Smooth muscle cell (in vitro differentiated cells): Measurements from ENCODE around the gene SHISA6. TPM values are rescaled to one million over a fixed set of nuclear protein-coding genes. Genes with fewer than 3 reads are reported as not detected.

Experiments used
- DNase-seq: peaks from one replicate; lab custom pipeline; 2025; ENCODE audit not compliant: unreplicated experiment; lab: John Stamatoyannopoulos, UW
- H2AFZ ChIP-seq: fragments of 200-600 bp; sonication (generic); 2 replicates; pipeline ENCODE4 v1.6.0; 2016; ENCODE audit warnings: antibody characterized with exemption, low read depth, mild to moderate bottlenecking
- H3F3A ChIP-seq: fragments of 200-600 bp; sonication (generic); 2 replicates; pipeline ENCODE4 v1.6.0; 2017; ENCODE audit warnings: antibody characterized with exemption, low read depth
- H3K27ac ChIP-seq: fragments of 200-600 bp; sonication (generic); 2 replicates; pipeline ENCODE4 v1.5.1; 2016; ENCODE audit warnings: low read depth, mild to moderate bottlenecking
- H3K27me3 ChIP-seq: fragments of 200-600 bp; sonication (generic); 2 replicates; pipeline ENCODE4 v1.6.1; 2016; ENCODE audit warnings: low read depth, mild to moderate bottlenecking
- H3K36me3 ChIP-seq: fragments of 200-600 bp; sonication (generic); 2 replicates; pipeline ENCODE4 v1.5.1; 2016; ENCODE audit warnings: low read depth
- H3K4me1 ChIP-seq: fragments of 200-600 bp; sonication (generic); 2 replicates; pipeline ENCODE4 v1.5.1; 2016; ENCODE audit warnings: low read depth
- H3K4me2 ChIP-seq: fragments of 200-600 bp; sonication (generic); 2 replicates; pipeline ENCODE4 v1.6.0; 2016; ENCODE audit warnings: mild to moderate bottlenecking
- H3K4me3 ChIP-seq: fragments of 200-600 bp; sonication (generic); 2 replicates; pipeline ENCODE4 v1.5.1; 2016; ENCODE audit warnings: mild to moderate bottlenecking
- H3K79me2 ChIP-seq: fragments of 200-600 bp; sonication (generic); 2 replicates; pipeline ENCODE4 v1.6.0; 2016; ENCODE audit warnings: low read depth, mild to moderate bottlenecking
- H3K9ac ChIP-seq: fragments of 200-600 bp; sonication (generic); 2 replicates; pipeline ENCODE4 v1.6.0; 2016; ENCODE audit warnings: low read depth
- H3K9me3 ChIP-seq: fragments of 200-600 bp; sonication (generic); replicated peaks from 2 replicates; pipeline ENCODE4 v1.5.1; 2016; ENCODE audit warnings: low read depth
- H4K20me1 ChIP-seq: fragments of 200-600 bp; sonication (generic); 2 replicates; pipeline ENCODE4 v1.6.0; 2016; ENCODE audit warnings: low read depth
- CTCF ChIP-seq: fragments of 200-600 bp; sonication (generic); IDR thresholded peaks from 2 replicates; pipeline ENCODE4 v1.5.1; 2017; ENCODE audit warnings: borderline replicate concordance, mild to moderate bottlenecking, antibody characterized with exemption; ENCODE audit not compliant: insufficient read depth, poor library complexity, severe bottlenecking
- WGBS: methylation state at CpG from one replicate; pipeline ENCODE4 v1.1.7; 2016; ENCODE audit warnings: low lambda C conversion rate; 5-methylcytosine and 5-hydroxymethylcytosine counted together
- polyA plus RNA-seq: library from polyadenylated mRNA; unstranded; fragments of >200 nt; fragmentation: Nextera tagmentation; extraction: Ambion mirVana; gene quantifications from 2 replicates; pipeline ENCODE4 v1.2.1, GENCODE V29; 2016
- total RNA-seq: library from RNA; depleted of rRNA; stranded (reverse); fragments of >200 nt; gene quantifications from 2 replicates; pipeline ENCODE4 v1.2.3, GENCODE V29; 2014

The SHISA6 gene
- total and polyA plus RNA-seq, 2 experiments from 2014 or later, result 0.04 to 0.35 TPM

DNA sequence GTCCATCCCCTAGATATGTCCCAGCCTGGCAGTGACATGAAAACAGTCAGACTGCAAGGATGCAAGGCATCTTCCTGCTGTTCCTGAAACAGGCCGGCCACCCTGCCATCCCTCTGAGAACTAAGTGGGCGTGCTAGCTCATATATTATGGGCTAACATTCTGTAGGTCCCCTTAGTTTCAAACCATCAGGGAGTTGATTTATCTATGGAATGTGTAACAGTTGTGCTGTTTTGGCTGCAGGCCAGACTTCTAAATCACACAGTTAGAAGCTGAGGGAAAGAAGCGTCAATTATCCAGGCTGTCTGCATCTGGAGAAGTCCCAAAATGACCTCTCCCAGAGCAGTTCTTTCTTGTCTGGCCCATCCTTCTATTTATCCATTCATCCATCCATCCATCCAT, 254.6 kb downstream of the SHISA6 start:
- Histone ChIP-seq H4K20me1 (no peaks in the 10 kb centered on the region), H3K27me3 (no peaks in the 10 kb centered on the region), H3F3A (no peaks in the 10 kb centered on the region), H2AFZ (no peak overlapping the region), H3K4me3 (no peak overlapping the region), H3K9ac (no peak overlapping the region), H3K27ac (no peak overlapping the region), H3K36me3 (no peaks in the 10 kb centered on the region), H3K4me2 (no peak overlapping the region), H3K79me2 (no peaks in the 10 kb centered on the region), H3K4me1 (peaks cover 14% of the 10 kb centered on the region), H3K9me3 (no peaks in the 10 kb centered on the region)
- TF ChIP-seq CTCF, result no peak
- 50% methylated on average over 3 of the region's 3 CpGs for WGBS
- no peak for DNase-seq

- Histone ChIP-seq H3K9ac (no peak overlapping the region), H3K79me2 (no peaks in the 10 kb centered on the region), H3K4me1 (no peaks in the 10 kb centered on the region), H3K27ac (no peak overlapping the region), H3K4me3 (no peak overlapping the region), H3K27me3 (no peaks in the 10 kb centered on the region), H4K20me1 (no peaks in the 10 kb centered on the region), H2AFZ (no peak overlapping the region), H3K36me3 (no peaks in the 10 kb centered on the region), H3K4me2 (no peak overlapping the region), H3F3A (no peaks in the 10 kb centered on the region), H3K9me3 (no peaks in the 10 kb centered on the region)
- no peak for TF ChIP-seq CTCF
- DNase-seq, result no peak
- WGBS, result 84% methylated on average over 3 of the region's 3 CpGs
Measured at GRCh38 chr17:11499881-11500280, 258.9 kb downstream of the SHISA6 start.

GRCh38 chr17:11503308-11504035, 262.5 kb downstream of the SHISA6 start:
- no peak overlapping the region for H3K4me2 ChIP-seq
- no peaks in the 10 kb centered on the region for H3K4me1 ChIP-seq
- no peak for DNase-seq
- no peak overlapping the region for H3K27ac ChIP-seq
- no peaks in the 10 kb centered on the region for H4K20me1 ChIP-seq
- 76% methylated on average over 9 of the region's 9 CpGs for WGBS
- H3K79me2 ChIP-seq, result no peaks in the 10 kb centered on the region
- H2AFZ ChIP-seq, result no peak overlapping the region
- H3K36me3 ChIP-seq, result no peaks in the 10 kb centered on the region
- H3F3A ChIP-seq, result no peaks in the 10 kb centered on the region
- H3K9ac ChIP-seq, result no peak overlapping the region
- H3K27me3 ChIP-seq, result no peaks in the 10 kb centered on the region
- no peak for TF ChIP-seq CTCF
- H3K4me3 ChIP-seq, result no peak overlapping the region
- no peaks in the 10 kb centered on the region for H3K9me3 ChIP-seq

DNA sequence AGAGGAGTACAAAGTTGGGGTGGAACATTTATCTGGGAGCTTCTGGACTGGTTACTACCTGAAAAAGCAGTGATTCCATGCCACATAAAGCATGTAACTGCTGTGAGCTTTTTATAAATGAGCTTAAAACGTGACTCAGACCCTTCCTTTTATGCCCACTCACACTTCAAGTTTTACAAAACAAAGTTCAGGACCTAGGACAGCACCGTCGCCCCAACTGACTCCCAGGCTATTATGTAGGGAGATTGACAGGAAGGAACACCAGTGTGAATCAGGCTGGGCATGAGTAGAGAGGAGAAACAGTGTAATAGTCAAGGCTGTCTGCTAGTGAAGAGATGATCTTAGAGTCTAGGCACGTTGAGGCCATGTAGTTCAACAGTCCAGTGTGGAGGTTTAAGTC, 265.6 kb downstream of the SHISA6 start:
- Histone ChIP-seq H3K79me2 (no peaks in the 10 kb centered on the region), H3K4me3 (no peak overlapping the region), H3K9ac (no peak overlapping the region), H3K27ac (no peak overlapping the region), H3K4me2 (no peak overlapping the region), H4K20me1 (no peaks in the 10 kb centered on the region), H3F3A (no peaks in the 10 kb centered on the region), H3K4me1 (no peaks in the 10 kb centered on the region), H3K36me3 (no peaks in the 10 kb centered on the region), H2AFZ (no peak overlapping the region), H3K27me3 (no peaks in the 10 kb centered on the region), H3K9me3 (no peaks in the 10 kb centered on the region)
- WGBS, result 1% methylated on average over 4 of the region's 4 CpGs
- no peak for DNase-seq
- no peak for TF ChIP-seq CTCF
